HEK293T (cell line): ENCODE data around the gene CTNNA3.

Source experiments
- CTCF ChIA-PET: fragments of 350-600 bp; formaldehyde crosslinking; extraction: SDS; loops from one replicate; lab custom pipeline; 2021; ENCODE audit warnings: antibody characterized with exemption, inconsistent platforms; lab: Yijun Ruan, JAX
- POLR2A ChIA-PET: fragments of 350-600 bp; formaldehyde crosslinking; extraction: SDS; loops from one replicate; lab custom pipeline; 2020; ENCODE audit warnings: antibody characterized with exemption, inconsistent platforms; lab: Yijun Ruan, JAX
- DNase-seq: peaks from one replicate; pipeline ENCODE4 v3.0.0; 2012; ENCODE audit warnings: mixed read lengths; ENCODE audit errors: extremely low spot score
- ARNT ChIP-seq: fragments of 450-650 bp; IDR thresholded peaks from 2 replicates; pipeline ENCODE4 v1.6.1; 2017; ENCODE audit warnings: mild to moderate bottlenecking
- BHLHE40 ChIP-seq: fragments of 450-650 bp; IDR thresholded peaks from 2 replicates; pipeline ENCODE4 v1.6.1; 2016; ENCODE audit warnings: mild to moderate bottlenecking, moderate library complexity, borderline replicate concordance
- CTBP1 ChIP-seq: fragments of 450-650 bp; IDR thresholded peaks from 2 replicates; pipeline ENCODE4 v1.6.1; 2016; ENCODE audit warnings: borderline replicate concordance
- ELF4 ChIP-seq: fragments of 450-650 bp; IDR thresholded peaks from 2 replicates; pipeline ENCODE4 v1.6.1; 2017; ENCODE audit warnings: antibody characterized with exemption
- FOXA1 ChIP-seq: fragments of 450-650 bp; IDR thresholded peaks from 2 replicates; pipeline ENCODE4 v1.6.1; 2016; ENCODE audit warnings: mild to moderate bottlenecking
- FOXK2 ChIP-seq: fragments of 450-650 bp; IDR thresholded peaks from 2 replicates; pipeline ENCODE4 v1.6.1; 2016; ENCODE audit warnings: mild to moderate bottlenecking
- FOXM1 ChIP-seq: fragments of 450-650 bp; IDR thresholded peaks from 2 replicates; pipeline ENCODE4 v1.6.1; 2017; ENCODE audit warnings: mild to moderate bottlenecking, borderline replicate concordance
- HDGF ChIP-seq: fragments of 450-650 bp; IDR thresholded peaks from 2 replicates; pipeline ENCODE4 v1.6.1; 2017; ENCODE audit warnings: antibody characterized with exemption, borderline replicate concordance
- L3MBTL2 ChIP-seq: fragments of 450-650 bp; conservative IDR thresholded peaks from 2 replicates; pipeline ENCODE4 v1.6.1; 2016; ENCODE audit warnings: mild to moderate bottlenecking
- LEF1 ChIP-seq: fragments of 450-650 bp; IDR thresholded peaks from 2 replicates; pipeline ENCODE4 v1.6.1; 2017; ENCODE audit warnings: mild to moderate bottlenecking, borderline replicate concordance
- NFRKB ChIP-seq: fragments of 450-650 bp; IDR thresholded peaks from 2 replicates; pipeline ENCODE4 v1.6.1; 2016; ENCODE audit warnings: mild to moderate bottlenecking, moderate library complexity
- SP1 ChIP-seq: fragments of 450-650 bp; IDR thresholded peaks from 2 replicates; pipeline ENCODE4 v1.6.1; 2017
- SUZ12 ChIP-seq: fragments of 450-650 bp; IDR thresholded peaks from 2 replicates; pipeline ENCODE4 v1.6.1; 2016; ENCODE audit warnings: mild to moderate bottlenecking
- TARDBP ChIP-seq: fragments of 450-650 bp; IDR thresholded peaks from 2 replicates; pipeline ENCODE4 v1.6.1; 2016
- ZNF384 ChIP-seq: fragments of 450-650 bp; IDR thresholded peaks from 2 replicates; pipeline ENCODE4 v1.6.1; 2016
- TF ChIP-seq, protein P1 (sequence below): fragments of 450-650 bp; IDR thresholded peaks from 2 replicates; pipeline ENCODE4 v1.6.1; 2016

CTNNA3 gene

DNA sequence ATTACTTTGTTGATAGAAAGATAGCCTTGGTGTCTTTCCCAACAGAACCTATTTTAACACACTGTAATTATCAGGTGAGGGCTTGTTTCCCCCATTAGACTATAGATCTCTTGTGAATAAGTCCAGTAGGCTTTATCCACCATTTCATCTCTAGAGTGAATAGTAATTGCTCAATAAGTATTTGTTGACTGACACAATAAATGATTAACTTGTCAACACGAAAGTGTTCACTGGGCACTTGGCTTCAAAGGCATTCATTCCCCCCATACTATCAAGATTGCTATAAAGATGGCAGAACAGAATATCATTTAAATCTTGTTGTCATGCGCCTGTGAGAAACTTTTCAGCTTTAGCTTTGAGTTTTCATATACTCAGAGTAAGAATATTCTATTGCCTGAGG is 1194.6 kb downstream of the CTNNA3 start:
- ChIA-PET CTCF (no interaction called here), POLR2A (no interaction called here)
- TF ChIP-seq CTBP1 (no peak), BHLHE40 (no peak), ARNT (no peak), TARDBP (no peak), ELF4 (no peak), FOXM1 (no peak), NFRKB (no peak), LEF1 (no peak), SUZ12 (no peak), L3MBTL2 (no peak), FOXA1 (no peak), FOXK2 (no peak), ZNF384 (no peak), SP1 (no peak), HDGF (no peak)
- TF ChIP-seq, protein P1, sequence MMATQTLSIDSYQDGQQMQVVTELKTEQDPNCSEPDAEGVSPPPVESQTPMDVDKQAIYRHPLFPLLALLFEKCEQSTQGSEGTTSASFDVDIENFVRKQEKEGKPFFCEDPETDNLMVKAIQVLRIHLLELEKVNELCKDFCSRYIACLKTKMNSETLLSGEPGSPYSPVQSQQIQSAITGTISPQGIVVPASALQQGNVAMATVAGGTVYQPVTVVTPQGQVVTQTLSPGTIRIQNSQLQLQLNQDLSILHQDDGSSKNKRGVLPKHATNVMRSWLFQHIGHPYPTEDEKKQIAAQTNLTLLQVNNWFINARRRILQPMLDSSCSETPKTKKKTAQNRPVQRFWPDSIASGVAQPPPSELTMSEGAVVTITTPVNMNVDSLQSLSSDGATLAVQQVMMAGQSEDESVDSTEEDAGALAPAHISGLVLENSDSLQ, result no peak
- DNase-seq, result no peak

DNA sequence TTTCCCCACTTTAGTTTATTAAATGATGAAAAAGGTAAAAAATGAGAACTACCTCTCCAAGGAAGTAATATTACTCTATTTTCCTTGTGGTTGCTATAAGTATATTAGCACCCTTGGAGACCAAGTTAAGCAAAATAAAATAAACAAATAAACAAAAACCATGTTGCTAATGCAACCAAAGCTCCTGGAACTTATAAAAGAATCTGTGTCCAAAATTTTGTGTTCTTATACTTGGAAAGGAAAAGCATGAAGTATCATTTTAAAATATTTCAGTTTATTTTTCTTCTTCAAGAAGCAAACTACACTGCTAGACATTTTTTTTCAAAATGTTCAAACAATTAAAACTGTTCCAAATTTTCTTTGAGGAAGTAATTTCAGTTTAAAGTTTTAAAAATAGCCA is 1212.0 kb downstream of the CTNNA3 start:
- ChIA-PET CTCF (no interaction called here), POLR2A (no interaction called here)
- DNase-seq, result no peak
- TF ChIP-seq FOXA1 (no peak), HDGF (no peak), FOXK2 (no peak), L3MBTL2 (no peak), NFRKB (no peak), CTBP1 (no peak), SUZ12 (no peak), ELF4 (no peak), SP1 (no peak), ZNF384 (no peak), BHLHE40 (no peak), TARDBP (no peak), ARNT (no peak), FOXM1 (no peak), LEF1 (no peak)
- TF ChIP-seq, protein P1, result no peak

DNA sequence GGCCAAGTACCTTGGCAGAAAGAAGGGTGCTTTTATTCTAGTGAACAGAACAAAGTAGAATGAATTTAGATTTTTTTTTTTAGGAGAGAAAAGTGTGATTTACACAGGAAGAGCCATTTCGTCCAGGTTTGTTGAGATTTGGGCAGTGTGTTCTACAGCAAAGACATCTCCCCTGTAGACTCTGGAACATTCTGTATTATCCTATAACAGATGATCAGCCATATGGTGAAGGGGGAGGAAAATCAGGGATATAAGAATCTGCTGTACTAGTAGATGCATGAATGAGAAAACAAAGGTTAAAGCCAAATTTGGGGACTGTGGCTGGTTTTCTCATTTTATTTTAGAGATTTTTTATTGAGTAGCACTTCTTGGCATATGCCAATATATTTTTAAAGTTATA is 1223.8 kb downstream of the CTNNA3 start:
- CTCF ChIA-PET, result no interaction called here
- POLR2A ChIA-PET, result no interaction called here
- TF ChIP-seq, protein P1, result no peak
- no peak for TF ChIP-seq ZNF384
- no peak for TF ChIP-seq TARDBP
- no peak for TF ChIP-seq ELF4
- TF ChIP-seq NFRKB, result no peak
- no peak for TF ChIP-seq FOXK2
- no peak for TF ChIP-seq BHLHE40
- no peak for DNase-seq

DNA sequence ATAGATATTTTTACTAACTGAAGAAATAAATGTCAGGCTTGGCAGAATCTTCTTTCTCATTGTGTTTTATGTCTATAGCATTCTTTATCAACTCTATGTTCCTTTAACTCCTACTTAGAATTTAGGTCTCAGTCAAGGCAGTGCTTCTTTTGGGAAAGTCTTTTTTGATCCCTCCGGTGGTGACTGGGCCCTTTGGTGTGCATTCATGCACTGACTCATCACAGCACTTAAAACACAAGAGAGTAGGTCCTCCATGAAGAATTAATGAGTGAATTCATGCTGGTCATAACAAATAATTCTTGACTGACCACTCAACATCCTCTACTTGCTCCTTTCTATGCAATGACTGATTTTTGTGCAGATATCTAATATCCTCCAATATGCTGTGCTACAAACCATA is 1229.0 kb downstream of the CTNNA3 start:
- no peak for DNase-seq
- ChIA-PET CTCF (no interaction called here), POLR2A (no interaction called here)
- TF ChIP-seq CTBP1 (no peak), TARDBP (no peak), FOXK2 (no peak), ARNT (no peak), L3MBTL2 (no peak), ELF4 (no peak), SP1 (no peak), SUZ12 (no peak)

DNA sequence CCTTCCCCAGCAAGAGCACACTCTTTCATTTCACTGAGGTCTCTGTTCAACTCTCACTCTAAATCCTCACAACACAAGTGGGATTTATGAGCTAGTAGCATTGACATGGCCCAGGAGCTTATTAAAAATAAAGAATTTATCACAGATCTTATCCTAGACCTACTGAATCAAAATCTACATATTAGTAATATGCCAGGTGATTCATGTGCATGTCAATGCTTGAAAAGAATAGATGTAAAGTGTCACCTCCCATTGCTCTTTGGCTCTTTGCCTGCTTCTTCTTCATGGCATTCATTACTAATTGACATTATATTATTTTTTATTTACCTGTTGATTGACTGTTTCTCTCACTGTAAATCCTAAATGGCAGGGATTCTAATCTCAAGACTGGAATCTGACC is 1229.4 kb downstream of the CTNNA3 start:
- POLR2A ChIA-PET, result no interaction called here
- no peak for TF ChIP-seq BHLHE40
- no peak for TF ChIP-seq SP1
- TF ChIP-seq ZNF384, result no peak
- TF ChIP-seq ARNT, result no peak
- TF ChIP-seq LEF1, result no peak
- TF ChIP-seq FOXM1, result no peak
- no peak for TF ChIP-seq NFRKB
- no peak for TF ChIP-seq ELF4
- TF ChIP-seq HDGF, result no peak
- TF ChIP-seq, protein P1, result no peak
- no peak for TF ChIP-seq TARDBP
- no peak for TF ChIP-seq L3MBTL2
- no peak for TF ChIP-seq SUZ12
- TF ChIP-seq CTBP1, result no peak
- TF ChIP-seq FOXA1, result no peak
- no peak for TF ChIP-seq FOXK2
- CTCF ChIA-PET, result no interaction called here
- no peak for DNase-seq

DNA sequence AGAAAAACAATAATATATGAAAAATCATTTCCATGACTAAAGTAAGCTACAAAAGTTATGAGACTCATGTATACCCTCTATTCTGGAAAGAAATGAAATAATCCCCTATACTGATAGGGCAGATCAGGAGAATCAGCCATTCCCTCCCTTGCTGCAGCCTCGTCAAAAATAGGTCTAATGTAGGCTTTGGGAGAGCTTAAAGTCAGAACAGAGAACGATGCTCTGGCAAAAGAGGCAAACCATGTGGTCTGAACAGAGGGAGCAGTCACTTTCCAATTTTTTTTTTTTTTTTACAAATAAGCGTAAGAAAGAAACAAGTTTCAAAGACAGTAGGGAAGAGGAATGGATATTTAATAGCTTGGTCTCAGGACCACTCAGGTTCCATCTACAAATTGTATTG is 1232.4 kb downstream of the CTNNA3 start:
- ChIA-PET POLR2A (no interaction called here), CTCF (no interaction called here)
- no peak for DNase-seq
- no peak for TF ChIP-seq FOXA1
- no peak for TF ChIP-seq FOXM1
- no peak for TF ChIP-seq SUZ12
- no peak for TF ChIP-seq NFRKB
- TF ChIP-seq FOXK2, result no peak
